LNCaP clone FGC (cell line): ENCODE measurements around the gene SNX11.
"Not testable (repeated sequence)": the region's sequence is repeated elsewhere in the genome, so short reads cannot be mapped to it uniquely, and the experiment has no call there.

ENCODE experiments used
- DNase-seq: peaks from one replicate; pipeline ENCODE4 v3.0.0-alpha.2; 2011; ENCODE audit warnings: low read depth
- H3K4me3 ChIP-seq: 2 replicates; pipeline ENCODE4 v1.5.1; 2011; ENCODE audit warnings: mild to moderate bottlenecking, low read depth, low read length, control low read depth
- CTCF ChIP-seq: IDR thresholded peaks from 2 replicates; pipeline ENCODE4 v1.5.1; 2012; ENCODE audit warnings: mild to moderate bottlenecking; ENCODE audit not compliant: control insufficient read depth, insufficient read depth; ENCODE audit errors: extremely low read depth

SNX11 gene

DNA sequence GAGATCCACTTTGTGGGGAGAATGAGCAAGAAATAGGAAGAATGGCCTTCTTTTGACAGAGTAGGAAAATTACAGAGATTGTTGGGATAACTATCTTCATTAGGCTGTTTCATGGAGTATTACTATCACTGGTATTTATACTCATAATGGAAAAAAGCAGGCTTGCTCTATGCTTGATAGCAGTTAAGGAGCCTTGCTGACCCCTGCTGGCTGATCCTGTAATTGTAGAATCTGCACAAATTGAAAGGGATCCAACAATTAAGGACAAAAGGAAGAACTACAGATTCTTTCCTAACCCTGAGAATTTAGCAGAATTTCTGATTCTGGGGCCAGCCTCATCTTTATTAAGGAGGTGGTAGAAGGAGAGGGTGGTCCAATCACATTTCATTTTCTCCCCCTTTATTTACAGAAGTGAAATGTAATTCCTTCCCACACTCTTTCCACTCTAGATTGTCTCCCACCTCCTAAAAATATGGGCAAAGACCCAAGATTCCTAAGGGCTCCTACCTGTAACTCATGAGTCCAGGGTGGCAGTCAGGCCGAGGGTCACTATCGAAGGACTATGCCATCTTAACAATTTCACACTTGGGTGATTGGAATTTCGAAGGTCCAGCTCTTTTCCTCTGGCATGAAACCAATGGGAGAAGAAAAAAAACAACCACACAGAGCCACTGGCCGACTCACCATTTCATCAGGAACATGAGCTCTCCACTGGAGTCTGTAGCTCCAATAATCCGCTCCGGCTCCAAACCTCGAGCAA is 33.1 kb upstream of the SNX11 start:
- TF ChIP-seq CTCF, result peak; percentile 78

DNA sequence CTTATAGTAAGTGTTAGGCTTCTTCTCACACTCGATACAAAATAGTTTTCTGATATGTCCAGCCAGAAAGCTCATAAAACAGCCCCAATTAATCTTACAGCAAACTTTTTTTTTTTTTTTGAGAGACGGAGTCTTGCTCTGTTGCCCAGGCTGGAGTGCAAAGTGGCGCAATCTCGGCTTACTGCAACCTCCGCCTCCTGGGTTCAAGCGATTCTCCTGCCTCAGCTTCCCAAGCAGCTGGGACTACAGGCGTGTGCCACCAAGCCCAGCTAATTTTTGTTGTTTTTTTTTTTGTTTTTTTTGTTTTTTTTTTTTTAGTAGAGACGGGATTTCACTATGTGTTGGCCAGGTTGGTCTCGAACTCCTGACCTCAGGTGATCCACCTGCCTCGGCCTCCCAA is 30.4 kb upstream of the SNX11 start:
- H3K4me3 ChIP-seq, DNase-seq: not testable (repeated sequence)

More for the DNA sequence above, 33.1 kb upstream of the SNX11 start:
- peak; percentile 53 for DNase-seq
- no peak overlapping the region for H3K4me3 ChIP-seq

DNA sequence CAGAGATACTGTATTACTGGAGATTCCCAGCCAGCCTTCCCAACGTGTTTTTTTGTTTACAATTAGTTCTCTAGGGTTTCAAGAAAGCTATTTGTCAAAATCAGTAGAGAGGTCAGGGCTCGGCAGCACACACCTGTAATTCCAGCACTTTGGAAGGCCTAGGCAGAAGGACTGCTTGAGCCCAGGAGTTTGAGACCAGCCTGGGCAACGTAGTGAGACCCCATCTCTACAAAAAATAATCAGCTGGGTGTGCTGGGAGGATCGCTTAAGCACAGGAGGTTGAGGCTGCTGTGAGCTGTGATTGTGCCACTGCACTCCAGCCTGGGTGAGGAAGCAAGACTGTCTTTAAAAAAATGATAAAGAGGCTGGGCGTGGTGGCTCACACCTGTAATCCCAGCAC is 25.7 kb upstream of the SNX11 start:
- no peak for DNase-seq
- no peak overlapping the region for H3K4me3 ChIP-seq
- no peak for TF ChIP-seq CTCF

GRCh38 chr17:48084932-48085331 is 22.6 kb upstream of the SNX11 start:
- no peak overlapping the region for H3K4me3 ChIP-seq
- no peak for DNase-seq

GRCh38 chr17:48093341-48094045 is 14.1 kb upstream of the SNX11 start:
- H3K4me3 ChIP-seq, result no peak overlapping the region; the same call in 1 of the 2 replicates
- TF ChIP-seq CTCF, result no peak
- peak; percentile 75 for DNase-seq

More at GRCh38 chr17:48084932-48085331, 22.6 kb upstream of the SNX11 start:
- TF ChIP-seq CTCF, result no peak

GRCh38 chr17:48095611-48096010 is 12.0 kb upstream of the SNX11 start:
- no peak for DNase-seq
- no peak overlapping the region for H3K4me3 ChIP-seq
- TF ChIP-seq CTCF, result no peak

GRCh38 chr17:48100160-48100559 is 7.4 kb upstream of the SNX11 start:
- DNase-seq, result no peak
- peak overlapping the region; percentile 73 for H3K4me3 ChIP-seq
- TF ChIP-seq CTCF, result no peak
